MCF 10A (cell line): ENCODE results near the gene IRF5. TPM values are rescaled to one million over a fixed set of nuclear protein-coding genes. Genes with fewer than 3 reads are reported as not detected.
"Not testable (repeated sequence)": the region's sequence is repeated elsewhere in the genome, so short reads cannot be mapped to it uniquely, and the experiment has no call there.

ENCODE experiments used
- BruUV-seq: library from RNA; stranded (reverse); fragments of 400-500 nt; replicated peaks from 2 replicates; lab custom pipeline; 2021; lab: Mats Ljungman, UMichigan
- CTCF ChIA-PET: fragments of 300-600 bp; sonication (Branson Sonifier 250); formaldehyde crosslinking; extraction: SDS; loops from one replicate; lab custom pipeline; 2021; ENCODE audit warnings: antibody characterized with exemption, inconsistent platforms; lab: Yijun Ruan, JAX
- POLR2A ChIA-PET: fragments of 300-600, 350-650 bp; sonication (Branson Sonifier 250); formaldehyde crosslinking; extraction: SDS; loops from one replicate; lab custom pipeline; 2020; ENCODE audit warnings: antibody characterized with exemption, inconsistent platforms; lab: Yijun Ruan, JAX
- DNase-seq: peaks from one replicate; pipeline ENCODE4 v3.0.0-alpha.2; 2018; ENCODE audit not compliant: unreplicated experiment
- H3K27ac Mint-ChIP-seq: one replicate; pipeline ENCODE4 v1.8.0; 2022; ENCODE audit warnings: mild to moderate bottlenecking, low read depth, mixed read lengths; ENCODE audit not compliant: unreplicated experiment
- H3K27me3 Mint-ChIP-seq: one replicate; pipeline ENCODE4 v1.8.0; 2022; ENCODE audit warnings: mixed read lengths; ENCODE audit not compliant: insufficient read depth, unreplicated experiment
- H3K36me3 Mint-ChIP-seq: one replicate; pipeline ENCODE4 v1.8.0; 2022; ENCODE audit warnings: mild to moderate bottlenecking, moderate library complexity, mixed read lengths; ENCODE audit not compliant: insufficient read depth, unreplicated experiment
- H3K4me1 Mint-ChIP-seq: one replicate; pipeline ENCODE4 v1.8.0; 2022; ENCODE audit warnings: mixed read lengths; ENCODE audit not compliant: insufficient read depth, unreplicated experiment
- H3K4me3 Mint-ChIP-seq: one replicate; pipeline ENCODE4 v1.8.0; 2022; ENCODE audit warnings: mild to moderate bottlenecking, moderate library complexity, mixed read lengths; ENCODE audit not compliant: unreplicated experiment
- H3K9me3 Mint-ChIP-seq: one replicate; pipeline ENCODE4 v1.8.0; 2022; ENCODE audit warnings: mixed read lengths; ENCODE audit not compliant: unreplicated experiment
- CTCF ChIP-seq: fragments of 200-600 bp; IDR thresholded peaks from one replicate; pipeline ENCODE4 v1.8.0; 2022; ENCODE audit warnings: antibody characterized with exemption, mild to moderate bottlenecking; ENCODE audit not compliant: unreplicated experiment
- intact Hi-C: fragments of 100-400 bp; cut with micrococcal nuclease; formaldehyde crosslinking; loops from 2 replicates; pipeline ENCODE4 v1.14.1; 2022
- total RNA-seq: library from RNA; stranded (reverse); gene quantifications from 2 replicates; pipeline ENCODE4 v1.2.3, GENCODE V29; 2022

Gene IRF5
- total RNA-seq, 1 experiment from 2014 or later: 7.5 TPM

DNA sequence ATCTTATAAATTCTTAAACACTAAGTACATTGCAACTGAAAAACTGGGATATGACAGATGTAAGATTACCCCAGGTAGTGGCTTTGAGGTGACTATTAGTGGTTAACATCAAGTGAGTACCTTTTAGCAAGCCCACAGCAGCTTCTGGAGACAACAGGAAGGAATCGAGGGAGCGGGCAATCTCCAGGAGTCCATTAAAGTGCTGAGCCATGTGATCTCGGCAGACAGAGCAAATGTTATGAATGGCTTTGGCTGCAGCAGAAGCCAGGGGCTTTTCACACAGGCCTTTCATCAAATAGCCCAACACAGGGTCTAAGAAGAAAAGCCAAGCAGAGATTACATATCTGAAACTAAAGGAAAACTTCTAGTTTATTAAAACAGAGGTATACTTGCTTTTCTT, 48.9 kb downstream of the IRF5 start:
- Mint-ChIP-seq H3K4me3 (no peak overlapping the region), H3K36me3 (peaks cover 79% of the 10 kb centered on the region), H3K4me1 (no peaks in the 10 kb centered on the region), H3K9me3 (no peaks in the 10 kb centered on the region), H3K27me3 (no peaks in the 10 kb centered on the region), H3K27ac (peak overlapping the region; percentile 37)
- BruUV-seq: no TSS peak
- intact Hi-C loops: no loop called here
- no peak for TF ChIP-seq CTCF
- ChIA-PET CTCF (no interaction called here), POLR2A (interaction anchor here (1.2 to 1.4 kb wide), 2 partner anchors 20 kb away, joined by 4 to 5 read pairs; no protein-coding TSS in a partner anchor)
- no peak for DNase-seq

DNA sequence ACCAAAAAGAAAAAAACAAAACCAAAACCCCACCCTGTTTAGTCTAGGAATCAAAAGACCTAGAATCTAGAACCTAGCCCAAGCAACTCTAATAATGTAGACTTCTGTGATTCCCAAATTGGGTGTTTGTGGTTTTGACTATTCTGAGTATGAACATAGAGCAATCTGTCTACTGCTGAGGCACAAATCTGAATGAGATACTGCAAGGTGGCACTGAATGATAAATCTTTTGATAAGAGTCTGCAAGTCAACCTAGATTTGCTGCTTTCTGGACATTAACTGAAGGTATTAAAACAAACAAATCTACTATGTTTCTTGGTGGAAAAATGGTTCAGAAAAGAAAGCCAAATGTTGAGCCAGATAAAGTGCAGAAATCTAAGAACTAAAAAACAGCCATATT, 50.6 kb downstream of the IRF5 start:
- BruUV-seq: no TSS peak
- peaks cover 68% of the 10 kb centered on the region for H3K36me3 Mint-ChIP-seq
- no peaks in the 10 kb centered on the region for H3K9me3 Mint-ChIP-seq
- POLR2A ChIA-PET: no interaction called here
- H3K4me3 Mint-ChIP-seq: no peak overlapping the region
- CTCF ChIA-PET: interaction anchor here (0.7 kb wide), 1 partner anchor 258 kb away, joined by 3 read pairs; no protein-coding TSS in a partner anchor
- intact Hi-C loops: no loop called here
- DNase-seq: no peak
- no peaks in the 10 kb centered on the region for H3K4me1 Mint-ChIP-seq
- H3K27me3 Mint-ChIP-seq: no peaks in the 10 kb centered on the region
- TF ChIP-seq CTCF: no peak
- no peak overlapping the region for H3K27ac Mint-ChIP-seq

- H3K27ac Mint-ChIP-seq: no peak overlapping the region
- intact Hi-C loops: no loop called here
Observed at GRCh38 chr7:128989961-128990360, 52.2 kb downstream of the IRF5 start.

GRCh38 chr7:128993419-128993818, 55.7 kb downstream of the IRF5 start:
- Mint-ChIP-seq H3K4me1 (no peaks in the 10 kb centered on the region), H3K27ac (no peak overlapping the region), H3K4me3 (no peak overlapping the region), H3K9me3 (no peaks in the 10 kb centered on the region), H3K36me3 (peaks cover 27% of the 10 kb centered on the region), H3K27me3 (no peaks in the 10 kb centered on the region)
- ChIA-PET POLR2A (no interaction called here), CTCF (interaction anchor here (0.6 to 1.1 kb wide), 2 partner anchors 32 to 99 kb away, joined by 3 to 4 read pairs; no protein-coding TSS in a partner anchor)
- intact Hi-C loops: no loop called here
- BruUV-seq: no TSS peak
- DNase-seq: no peak
- no peak for TF ChIP-seq CTCF

More at GRCh38 chr7:128989961-128990360, 52.2 kb downstream of the IRF5 start:
- CTCF ChIA-PET: interaction anchor here (0.7 kb wide), 1 partner anchor 86 kb away, joined by 3 read pairs; no protein-coding TSS in a partner anchor
- Mint-ChIP-seq H3K4me3 (no peak overlapping the region), H3K4me1 (no peaks in the 10 kb centered on the region), H3K36me3 (peaks cover 58% of the 10 kb centered on the region), H3K9me3 (no peaks in the 10 kb centered on the region), H3K27me3 (no peaks in the 10 kb centered on the region)
- no TSS peak for BruUV-seq
- DNase-seq: no peak
- POLR2A ChIA-PET: interaction anchor here (1.3 kb wide), 1 partner anchor 28 kb away, joined by 3 read pairs; no protein-coding TSS in a partner anchor
- no peak for TF ChIP-seq CTCF

DNA sequence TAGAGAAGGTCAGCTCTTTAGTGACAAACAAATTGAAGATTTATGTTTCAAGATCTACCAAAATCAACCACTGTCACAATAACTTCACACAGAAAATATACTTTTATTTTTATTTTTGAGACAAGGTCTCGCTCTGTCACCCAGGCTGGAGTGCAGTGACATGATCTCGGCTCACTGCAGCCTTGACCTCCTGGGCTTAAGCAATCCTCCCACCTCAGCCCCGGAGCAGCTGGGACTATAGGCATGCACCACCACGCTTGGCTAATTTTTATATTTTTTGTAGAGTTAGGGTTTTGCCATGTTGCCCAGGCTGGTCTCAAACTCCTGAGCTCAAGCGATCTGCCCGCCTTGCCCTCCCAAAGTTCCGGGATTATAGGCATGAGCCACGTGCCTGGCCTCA, 56.8 kb downstream of the IRF5 start:
- H3K4me1 Mint-ChIP-seq, H3K9me3 Mint-ChIP-seq, intact Hi-C loops, H3K27ac Mint-ChIP-seq, DNase-seq, BruUV-seq, POLR2A ChIA-PET, H3K4me3 Mint-ChIP-seq, H3K27me3 Mint-ChIP-seq: not testable (repeated sequence)
- H3K36me3 Mint-ChIP-seq: peaks cover 27% of the 10 kb centered on the region
- CTCF ChIA-PET: interaction anchor here (0.6 to 1.1 kb wide), 3 partner anchors 78 to 98 kb away, joined by 3 to 4 read pairs (median 3); no protein-coding TSS in a partner anchor
